ENCODE results near the gene ATP11C.
"Not testable (repeated sequence)": the region's sequence is repeated elsewhere in the genome, so short reads cannot be mapped to it uniquely, and the experiment has no call there.

ATP11C gene

GRCh38 chrX:139851730-139852129, 81.1 kb downstream of the ATP11C start:
- DNase-seq = no peak

GRCh38 chrX:139850968-139851367, 81.9 kb downstream of the ATP11C start:
- no peak for DNase-seq

DNA sequence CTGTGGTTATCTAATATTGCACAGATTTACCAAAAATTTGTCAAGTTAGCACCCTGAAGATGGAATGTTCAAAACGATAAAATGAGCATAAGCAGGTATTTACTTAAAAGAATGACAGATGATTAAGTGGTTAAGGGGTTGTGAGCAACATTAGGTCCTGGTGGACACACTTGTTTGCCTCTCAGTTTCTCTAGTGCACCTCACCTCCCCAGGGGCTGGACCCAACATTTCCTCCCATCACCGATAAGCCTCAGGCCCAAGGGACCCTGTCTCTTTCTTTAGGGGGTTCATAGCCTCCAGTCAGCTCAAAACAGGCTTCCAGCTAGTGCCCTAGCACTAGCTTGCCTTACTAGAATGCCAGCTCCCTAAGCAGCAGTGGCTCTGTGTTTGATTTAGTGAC, 88.0 kb downstream of the ATP11C start:
- DNase-seq = no peak

GRCh38 chrX:139844163-139844562, 88.7 kb downstream of the ATP11C start:
- DNase-seq = no peak

GRCh38 chrX:139842326-139843185, 90.3 kb downstream of the ATP11C start:
- no peak for DNase-seq

DNA sequence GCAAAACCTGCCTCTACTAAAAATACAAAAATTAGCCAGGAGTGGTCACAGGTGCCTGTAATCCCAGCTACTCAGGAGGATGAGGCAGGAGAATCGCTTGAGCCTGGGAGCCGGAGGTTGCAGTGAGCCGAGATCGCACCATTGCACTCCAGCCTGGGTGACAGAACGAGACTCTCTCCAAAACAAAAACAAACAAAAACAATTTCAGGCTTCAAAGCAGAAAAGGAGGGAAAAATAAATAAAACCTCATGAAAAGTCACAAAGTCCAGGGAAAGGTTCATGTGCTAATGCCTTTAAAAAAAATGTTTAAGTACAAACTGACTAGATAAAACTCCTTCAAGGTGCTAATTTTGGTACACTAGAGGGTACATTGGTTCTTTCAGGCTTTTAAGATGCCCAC, 96.5 kb downstream of the ATP11C start:
- DNase-seq = not testable (repeated sequence)

DNA sequence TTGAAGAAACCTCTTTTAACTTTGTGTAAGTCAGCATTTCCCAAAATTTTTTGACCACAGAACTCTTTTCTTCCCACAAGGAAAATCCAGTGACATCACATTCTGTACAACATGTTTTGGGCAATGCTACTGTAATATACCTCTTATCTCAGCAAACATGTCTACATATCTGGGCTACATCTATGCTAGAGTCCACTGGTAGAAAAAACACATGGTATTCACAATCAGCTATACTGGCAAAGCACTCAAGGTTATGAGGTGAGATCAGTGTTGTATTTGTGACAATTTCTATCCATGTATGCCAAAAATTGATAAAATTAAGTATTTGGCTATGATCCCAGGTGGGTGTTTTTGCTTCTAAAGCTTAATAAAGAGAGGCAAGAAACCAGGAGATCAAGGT, 98.0 kb downstream of the ATP11C start:
- no peak for DNase-seq

GRCh38 chrX:139832718-139833309, 100.0 kb downstream of the ATP11C start:
- no peak for DNase-seq

DNA sequence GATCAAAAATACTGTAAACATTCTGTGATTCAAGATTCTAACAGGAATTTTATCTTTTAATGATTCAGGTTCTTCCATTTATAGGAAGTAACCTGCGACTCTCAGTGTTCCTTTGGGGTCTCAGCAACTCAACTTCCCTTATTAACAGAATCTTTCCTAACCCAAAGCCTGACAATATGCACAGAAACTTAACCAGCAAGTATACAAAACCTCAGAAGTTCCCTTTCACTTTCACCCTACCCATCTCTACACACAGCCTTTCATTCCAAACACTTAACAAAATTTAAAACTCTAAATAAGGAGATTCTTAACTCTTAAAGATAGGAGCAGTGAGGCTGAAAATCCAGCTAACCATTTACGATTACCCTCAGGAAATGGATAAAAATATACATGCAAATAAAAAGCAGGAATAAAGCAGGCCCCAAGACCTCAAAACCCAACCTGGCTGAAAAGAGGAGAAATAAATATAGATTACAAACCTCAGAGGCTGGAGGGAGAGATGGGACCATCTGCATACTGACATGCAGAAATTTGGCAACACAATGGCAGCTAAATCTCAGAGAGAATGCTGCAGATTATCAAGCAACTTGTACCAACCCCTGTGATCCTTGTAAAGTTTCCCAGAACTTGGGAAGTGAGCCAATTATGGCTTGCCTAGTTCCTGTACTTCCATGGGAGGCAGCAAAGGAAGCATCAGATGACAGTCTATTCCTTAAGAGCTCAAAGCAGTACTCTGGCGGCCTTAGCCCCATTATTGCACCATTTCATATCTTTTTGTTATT, 101.0 kb downstream of the ATP11C start:
- no peak for DNase-seq

DNA sequence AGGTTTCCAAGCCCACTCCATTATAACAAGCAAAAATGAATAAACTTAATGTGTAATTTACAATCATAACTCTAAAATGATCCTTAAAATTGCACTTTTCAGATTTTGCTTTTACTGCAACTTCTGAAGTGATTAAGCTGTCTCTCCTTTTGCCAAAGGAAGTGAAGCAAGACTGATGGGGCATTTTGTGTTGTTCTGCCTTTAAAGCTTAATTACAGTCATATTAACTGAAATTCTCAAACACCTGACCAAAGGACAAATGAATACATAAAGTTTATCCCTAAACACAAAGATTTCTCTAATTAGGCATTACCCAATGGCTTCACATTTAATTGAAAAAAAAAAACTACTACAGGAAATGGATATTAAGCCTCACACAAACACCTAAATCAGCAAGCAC, 101.8 kb downstream of the ATP11C start:
- no peak for DNase-seq

- no peak for DNase-seq
Measured at GRCh38 chrX:139828830-139829229, 104.0 kb downstream of the ATP11C start.

DNA sequence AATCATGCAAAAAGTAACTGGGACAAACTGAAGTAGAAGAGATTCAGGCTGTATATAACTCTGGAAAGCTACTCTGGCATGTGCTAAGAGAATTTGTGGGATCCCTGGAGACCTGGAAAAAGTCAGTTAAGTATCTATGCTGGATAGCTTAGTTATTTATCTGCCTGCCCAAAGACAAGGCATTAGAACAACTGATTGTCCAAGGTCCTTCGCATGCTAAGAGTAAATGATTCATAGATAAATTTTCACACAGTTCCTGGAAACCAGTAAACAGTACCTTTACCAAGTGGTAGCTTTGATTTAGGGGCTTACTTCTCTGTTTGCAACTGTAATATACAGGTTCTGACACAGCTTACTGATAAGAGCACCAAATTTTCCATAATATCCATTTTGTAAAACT, 104.8 kb downstream of the ATP11C start:
- DNase-seq = no peak

GRCh38 chrX:139826065-139827044, 106.5 kb downstream of the ATP11C start:
- DNase-seq = no peak

GRCh38 chrX:139825618-139826017, 107.2 kb downstream of the ATP11C start:
- DNase-seq = no peak

DNA sequence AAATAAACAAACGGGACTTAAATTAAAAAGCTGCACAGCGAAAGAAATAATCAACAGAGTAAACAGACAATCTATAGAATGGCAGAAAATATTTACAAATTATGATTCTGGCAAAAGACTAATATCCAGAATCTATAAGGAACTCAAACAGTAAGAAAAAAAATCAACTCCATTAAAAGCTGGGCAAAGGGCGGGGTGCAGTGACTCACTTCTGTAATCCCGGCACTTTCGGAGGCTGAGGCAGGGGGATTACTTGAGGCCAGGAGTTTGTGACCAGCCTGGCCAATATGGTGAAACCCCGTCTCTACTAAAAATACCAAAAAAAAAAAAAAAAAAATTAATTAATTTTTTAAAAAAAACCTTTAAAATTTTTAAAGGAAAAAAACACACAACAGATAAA, 109.0 kb downstream of the ATP11C start:
- no peak for DNase-seq

GRCh38 chrX:139820358-139820984, 112.4 kb downstream of the ATP11C start:
- no peak for DNase-seq

- no peak for DNase-seq
Measured at GRCh38 chrX:139816204-139816603, 116.6 kb downstream of the ATP11C start.

DNA sequence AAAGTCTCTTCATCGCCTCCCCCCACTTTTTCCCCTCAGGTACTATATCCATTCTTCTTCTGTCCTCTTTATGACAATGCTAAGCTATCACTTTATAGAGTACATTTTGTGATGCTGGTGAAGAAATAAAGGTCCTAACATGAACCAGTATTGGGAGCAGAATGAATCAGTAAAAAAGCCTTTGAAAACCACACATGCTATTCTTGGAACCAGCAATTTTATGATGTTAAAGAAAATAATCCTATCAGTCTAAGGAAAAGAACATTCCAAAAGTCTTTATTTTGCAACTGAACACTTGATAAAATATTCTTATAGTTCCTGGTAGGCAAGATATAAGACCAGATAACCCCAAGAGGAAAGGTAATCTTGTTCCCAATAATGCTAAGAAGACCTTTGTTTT, 117.1 kb downstream of the ATP11C start:
- DNase-seq = no peak

- no peak for DNase-seq
Measured at GRCh38 chrX:139811942-139812629, 120.8 kb downstream of the ATP11C start.

- DNase-seq = no peak
Measured at GRCh38 chrX:139804482-139804881, 128.4 kb downstream of the ATP11C start.

DNA sequence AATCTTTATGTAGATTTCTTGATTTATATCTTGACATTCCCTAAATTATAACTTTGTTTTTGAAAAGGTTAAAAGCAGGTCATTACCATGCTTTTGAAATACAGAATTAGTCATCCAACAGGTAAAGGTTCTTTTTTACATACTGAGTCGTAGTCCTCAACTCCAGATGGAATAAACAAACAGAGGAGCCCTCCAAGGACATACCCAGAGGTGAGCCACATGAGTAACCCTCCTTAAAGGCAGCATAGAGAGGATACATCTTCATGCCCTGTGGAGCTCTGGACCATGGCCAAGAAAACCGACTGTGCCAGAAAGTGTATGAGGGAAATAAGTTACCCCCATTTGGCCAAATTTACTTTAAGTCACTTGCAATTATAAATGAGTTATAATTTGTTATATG, 129.6 kb downstream of the ATP11C start:
- no peak for DNase-seq
